PFSK-1 (cell line): ENCODE measurements around the gene GOLIM4.

ENCODE experiments used
- POLR2AphosphoS5 ChIP-seq: IDR thresholded peaks from 2 replicates; pipeline ENCODE4 v1.6.1; 2012; ENCODE audit warnings: low read depth, mild to moderate bottlenecking, control low read depth, low read length, moderate library complexity
- REST ChIP-seq, 2 experiments: IDR thresholded peaks; 2 replicates each; pipeline versions ENCODE4 v1.6.1 to v1.8.0; 2011 to 2012; ENCODE audit warnings: low read depth in 2 of 2, low read length in 2 of 2, control low read depth in 1 of 2, inconsistent platforms in 1 of 2, mild to moderate bottlenecking in 1 of 2, moderate library complexity in 1 of 2; ENCODE audit not compliant: insufficient read depth in 1 of 2
- TAF1 ChIP-seq: IDR thresholded peaks from 2 replicates; pipeline ENCODE4 v1.6.1; 2012; ENCODE audit warnings: low read length, control low read depth, borderline replicate concordance; ENCODE audit not compliant: insufficient read depth

GRCh38 chr3:168048414-168049330 lies 47.1 kb downstream of the GOLIM4 start:
- no peak for TF ChIP-seq TAF1
- TF ChIP-seq POLR2AphosphoS5, result no peak
- TF ChIP-seq REST (IDR thresholded peaks at IDR 0.05; ENCODE audit: insufficient read depth in 1 of 2, low read depth in 2 of 2, low read length in 2 of 2), result no peak
